IMR-90 (cell line): ENCODE data around the gene CASTOR1. TPM values are rescaled to one million over a fixed set of nuclear protein-coding genes. Genes with fewer than 3 reads are reported as not detected.

Experiments used
- ATAC-seq: fragments of 200-7000 bp; cut with Tn5 transposase; 2 replicates; pipeline ENCODE4 v1.9.1; 2020; ENCODE audit warnings: low read depth, mild to moderate bottlenecking, moderate library complexity
- BruUV-seq: library from RNA; stranded (reverse); fragments of 400-500 nt; replicated peaks from 2 replicates; lab custom pipeline; 2021; lab: Mats Ljungman, UMichigan
- CTCF ChIA-PET: fragments of 300-600 bp; formaldehyde crosslinking; extraction: SDS; loops from one replicate; lab custom pipeline; 2021; ENCODE audit warnings: antibody characterized with exemption; lab: Yijun Ruan, JAX
- POLR2A ChIA-PET: fragments of 300-600 bp; sonication (Branson Sonifier 250); formaldehyde crosslinking; loops from one replicate; lab custom pipeline; 2022; ENCODE audit warnings: antibody characterized with exemption; ENCODE audit not compliant: unreplicated experiment; lab: Charles Lee
- DNase-seq: peaks from one replicate; pipeline ENCODE4 v3.0.0; 2013
- H2AFZ ChIP-seq: replicated peaks from 2 replicates; pipeline ENCODE3; 2013; ENCODE audit warnings: low read length, mild to moderate bottlenecking; ENCODE audit not compliant: poor library complexity
- H2AK5ac ChIP-seq: 2 replicates; pipeline ENCODE4 v1.6.1; 2013; ENCODE audit warnings: low read depth, low read length, inconsistent platforms
- H2AK9ac ChIP-seq: replicated peaks from 2 replicates; pipeline ENCODE3; 2013; ENCODE audit warnings: mild to moderate bottlenecking, low read depth, low read length, moderate library complexity; ENCODE audit not compliant: poor library complexity
- H2BK120ac ChIP-seq: 2 replicates; pipeline ENCODE4 v1.6.1; 2013; ENCODE audit warnings: low read depth, low read length, inconsistent platforms
- H2BK15ac ChIP-seq: 3 replicates; pipeline ENCODE4 v1.6.1; 2013; ENCODE audit warnings: low read depth, low read length, inconsistent platforms
- H2BK20ac ChIP-seq: 2 replicates; pipeline ENCODE4 v1.6.1; 2013; ENCODE audit warnings: low read depth, mild to moderate bottlenecking, inconsistent platforms, low read length, moderate library complexity
- H2BK5ac ChIP-seq: 2 replicates; pipeline ENCODE4 v1.6.1; 2013; ENCODE audit warnings: mild to moderate bottlenecking, low read depth, low read length, inconsistent platforms; ENCODE audit not compliant: poor library complexity, severe bottlenecking
- H3K14ac ChIP-seq: replicated peaks from 2 replicates; pipeline ENCODE4 v1.6.1; 2013; ENCODE audit warnings: low read depth, low read length, inconsistent platforms
- H3K18ac ChIP-seq: 2 replicates; pipeline ENCODE4 v1.6.1; 2013; ENCODE audit warnings: low read depth, low read length, control low read depth
- H3K23ac ChIP-seq: 2 replicates; pipeline ENCODE4 v1.6.1; 2013; ENCODE audit warnings: low read depth, low read length, inconsistent platforms
- H3K27ac ChIP-seq: 2 replicates; pipeline ENCODE4 v1.5.1; 2013; ENCODE audit warnings: mild to moderate bottlenecking, control low read depth, low read length; ENCODE audit not compliant: insufficient read depth
- H3K27me3 ChIP-seq: 2 replicates; pipeline ENCODE4 v1.6.1; 2013; ENCODE audit warnings: low read length; ENCODE audit not compliant: control insufficient read depth, insufficient read depth
- H3K36me3 ChIP-seq: 2 replicates; pipeline ENCODE4 v1.6.1; 2013; ENCODE audit warnings: low read length, mixed read lengths; ENCODE audit not compliant: control insufficient read depth, insufficient read depth
- H3K4ac ChIP-seq: 2 replicates; pipeline ENCODE4 v1.6.1; 2013; ENCODE audit warnings: low read depth, low read length, inconsistent platforms
- H3K4me1 ChIP-seq: 2 replicates; pipeline ENCODE4 v1.6.1; 2013; ENCODE audit warnings: low read length, mixed read lengths; ENCODE audit not compliant: control insufficient read depth, insufficient read depth
- H3K4me2 ChIP-seq: 2 replicates; pipeline ENCODE4 v1.6.1; 2013; ENCODE audit warnings: low read depth, mild to moderate bottlenecking, control low read depth, low read length, moderate library complexity
- H3K4me3 ChIP-seq: 2 replicates; pipeline ENCODE4 v1.5.1; 2013; ENCODE audit warnings: low read depth, mild to moderate bottlenecking, control low read depth, low read length, moderate library complexity; ENCODE audit not compliant: insufficient read depth
- H3K56ac ChIP-seq: 2 replicates; pipeline ENCODE4 v1.6.1; 2013; ENCODE audit warnings: low read length, inconsistent platforms; ENCODE audit not compliant: insufficient read depth; ENCODE audit errors: extremely low read depth
- H3K79me1 ChIP-seq, 2 experiments: 2 replicates each; pipeline ENCODE4 v1.6.1; 2013; ENCODE audit warnings: low read length in 2 of 2, inconsistent platforms in 1 of 2, low read depth in 1 of 2
- H3K9ac ChIP-seq: 2 replicates; pipeline ENCODE4 v1.6.1; 2013; ENCODE audit warnings: low read depth, low read length, control low read depth
- H3K9me1 ChIP-seq: 2 replicates; pipeline ENCODE4 v1.6.1; 2013; ENCODE audit warnings: low read length, inconsistent platforms; ENCODE audit not compliant: insufficient read depth
- H3K9me3 ChIP-seq: 2 replicates; pipeline ENCODE4 v1.6.1; 2013; ENCODE audit warnings: low read length; ENCODE audit not compliant: control insufficient read depth, insufficient read depth
- H4K20me1 ChIP-seq: 2 replicates; pipeline ENCODE4 v1.6.1; 2013; ENCODE audit warnings: low read length, inconsistent platforms; ENCODE audit not compliant: insufficient read depth
- H4K5ac ChIP-seq: 2 replicates; pipeline ENCODE4 v1.6.1; 2013; ENCODE audit warnings: mild to moderate bottlenecking, low read depth, low read length, control low read depth
- H4K8ac ChIP-seq, 2 experiments: 2 replicates each; pipeline ENCODE4 v1.6.1; 2013; ENCODE audit warnings: low read depth in 2 of 2, low read length in 2 of 2, control low read depth in 1 of 2, inconsistent platforms in 1 of 2
- H4K91ac ChIP-seq: 2 replicates; pipeline ENCODE4 v1.6.1; 2013; ENCODE audit warnings: low read depth, low read length, inconsistent platforms; ENCODE audit not compliant: insufficient read depth
- BHLHE40 ChIP-seq: fragments of 150-350 bp; IDR thresholded peaks from 2 replicates; pipeline ENCODE4 v1.6.1; 2016; ENCODE audit warnings: mild to moderate bottlenecking, low read depth, low read length
- CEBPB ChIP-seq: IDR thresholded peaks from 2 replicates; pipeline ENCODE4 v1.6.1; 2012; ENCODE audit warnings: low read depth, low read length, improper control_type of control experiment
- CHD1 ChIP-seq: IDR thresholded peaks from 2 replicates; pipeline ENCODE4 v1.6.1; 2012; ENCODE audit warnings: low read depth, low read length, improper control_type of control experiment
- FOS ChIP-seq: fragments of 150-350 bp; IDR thresholded peaks from 2 replicates; pipeline ENCODE4 v1.6.1; 2016; ENCODE audit warnings: low read depth, low read length
- MAFK ChIP-seq: IDR thresholded peaks from 2 replicates; pipeline ENCODE4 v1.6.1; 2012; ENCODE audit warnings: low read depth, low read length, improper control_type of control experiment
- MAZ ChIP-seq: IDR thresholded peaks from 2 replicates; pipeline ENCODE4 v1.6.1; 2012; ENCODE audit warnings: low read depth, mild to moderate bottlenecking, low read length, improper control_type of control experiment, moderate library complexity, borderline replicate concordance
- MXI1 ChIP-seq: IDR thresholded peaks from 2 replicates; pipeline ENCODE4 v1.6.1; 2012; ENCODE audit warnings: low read depth, mild to moderate bottlenecking, low read length, moderate library complexity, borderline replicate concordance
- NFE2L2 ChIP-seq: fragments of 150-350 bp; IDR thresholded peaks from 2 replicates; pipeline ENCODE4 v1.6.1; 2016; ENCODE audit warnings: low read depth, mild to moderate bottlenecking, low read length
- POLR2A ChIP-seq: IDR thresholded peaks from 2 replicates; pipeline ENCODE4 v1.6.1; 2012; ENCODE audit warnings: mild to moderate bottlenecking, low read depth, low read length
- RAD21 ChIP-seq: IDR thresholded peaks from 2 replicates; pipeline ENCODE4 v1.6.1; 2012; ENCODE audit warnings: low read length, improper control_type of control experiment
- RCOR1 ChIP-seq: IDR thresholded peaks from 2 replicates; pipeline ENCODE4 v1.6.1; 2012; ENCODE audit warnings: mild to moderate bottlenecking, low read length, improper control_type of control experiment; ENCODE audit not compliant: insufficient replicate concordance
- RFX5 ChIP-seq: IDR thresholded peaks from 2 replicates; pipeline ENCODE4 v1.8.0; 2012; ENCODE audit warnings: low read depth, mild to moderate bottlenecking, low read length, moderate library complexity
- SMC3 ChIP-seq: fragments of 150-350 bp; IDR thresholded peaks from 2 replicates; pipeline ENCODE4 v1.6.1; 2016; ENCODE audit warnings: low read depth, mild to moderate bottlenecking, antibody characterized with exemption, low read length, moderate library complexity
- WGBS, 2 experiments: methylation state at CpG; one replicate each; pipeline versions ENCODE4 v1.1.5 to v1.1.7; 2013; ENCODE audit warnings: missing lambda C conversion rate in 2 of 2; ENCODE audit not compliant: insufficient read length in 1 of 2; ENCODE audit errors: extremely low coverage in 2 of 2; 5-methylcytosine and 5-hydroxymethylcytosine counted together
- dilution Hi-C: fragments of 300-500 bp; cut with HindIII; formaldehyde crosslinking; loops from one replicate; pipeline ENCODE4 v1.14.3; 2018; ENCODE audit warnings: low sequenced_read_pairs; ENCODE audit not compliant: unreplicated experiment
- in situ Hi-C: fragments of 300-500 bp; cut with MboI; formaldehyde crosslinking; loops from 3 replicates; pipeline ENCODE4 v1.14.3; 2019; ENCODE audit warnings: low sequenced_read_pairs, inconsistent platforms, mixed read lengths
- intact Hi-C: fragments of 100-400 bp; cut with micrococcal nuclease; formaldehyde crosslinking; loops from 2 replicates; pipeline ENCODE4 v1.10.0; 2022
- polyA plus RNA-seq, 3 experiments: library from polyadenylated mRNA; depleted of rRNA; stranded (reverse); fragments of >200 nt; gene quantifications; 2 replicates each; pipeline ENCODE4 v1.2.3, GENCODE V29; 2012; ENCODE audit warnings: low replicate concordance in 1 of 3
- total RNA-seq: library from RNA; depleted of rRNA; stranded (reverse); fragments of >200 nt; gene quantifications from 2 replicates; pipeline ENCODE4 v1.2.3, GENCODE V29; 2012
- TF ChIP-seq, protein P1 (sequence below): fragments of 150-350 bp; IDR thresholded peaks from 2 replicates; pipeline ENCODE4 v1.6.1; 2017; ENCODE audit warnings: mild to moderate bottlenecking, antibody characterized with exemption, low read length, low read depth
- TF ChIP-seq, protein P2 (sequence below): fragments of 150-350 bp; IDR thresholded peaks from 2 replicates; pipeline ENCODE4 v1.6.1; 2016; ENCODE audit warnings: low read depth, mild to moderate bottlenecking, low read length, moderate library complexity, borderline replicate concordance
- TF ChIP-seq, protein P3 (sequence below): conservative IDR thresholded peaks from 2 replicates; pipeline ENCODE4 v1.5.1; 2012; ENCODE audit warnings: mild to moderate bottlenecking, low read depth, low read length, improper control_type of control experiment

CASTOR1 gene
- total and polyA plus RNA-seq, 2 of the 4 experiments (the other 2 are of a cell fraction): 10.6 to 23.5 TPM

DNA sequence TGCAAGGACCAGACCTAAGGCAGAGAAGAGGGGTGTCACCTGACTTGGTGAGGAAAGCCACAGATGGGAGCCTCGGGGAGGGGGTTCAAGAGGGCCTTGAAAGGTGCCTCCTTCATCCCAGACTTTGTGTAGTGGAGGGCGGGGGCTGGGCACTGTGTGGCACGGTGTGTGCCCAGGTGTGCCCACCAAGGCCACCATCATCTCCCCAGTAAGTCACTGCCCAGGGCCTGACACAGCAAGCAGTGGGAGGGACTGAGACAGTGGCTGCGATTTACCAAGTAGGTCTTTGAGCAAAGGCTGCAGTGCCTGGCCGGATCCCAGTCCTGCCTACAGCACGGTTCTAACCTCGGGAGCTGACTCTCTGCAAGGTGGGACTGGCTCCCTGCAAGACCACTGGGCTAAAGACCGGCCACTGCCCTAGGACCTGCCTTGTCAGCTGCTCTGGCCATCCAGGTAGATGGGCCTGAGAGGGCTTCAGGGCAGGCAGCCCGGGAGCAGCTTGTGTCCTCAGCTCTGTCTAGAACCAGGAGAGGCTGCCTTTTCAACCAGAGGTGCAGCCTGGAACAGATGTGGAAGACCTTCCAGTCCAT is 24.1 kb downstream of the CASTOR1 start:
- Histone ChIP-seq H3K14ac (no peak overlapping the region), H2AK9ac (no peak overlapping the region), H4K5ac (no peak overlapping the region), H3K4me1 (peaks cover 6% of the 10 kb centered on the region; the same call in 1 of the 2 replicates), H3K23ac (no peak overlapping the region), H2BK15ac (no peak overlapping the region), H2AFZ (peak overlapping the region; percentile 67), H3K27ac (no peak overlapping the region), H3K4me3 (no peak overlapping the region), H3K4me2 (no peak overlapping the region), H3K79me1 (no peaks in the 10 kb centered on the region), H3K27me3 (no peaks in the 10 kb centered on the region; the same call in 1 of the 2 replicates), H3K9me3 (no peaks in the 10 kb centered on the region), H2BK20ac (no peak overlapping the region), H4K8ac (no peak overlapping the region), H2BK5ac (no peak overlapping the region), H3K4ac (no peak overlapping the region), H3K56ac (no peak overlapping the region), H4K20me1 (no peaks in the 10 kb centered on the region), H3K9ac (no peak overlapping the region), H4K91ac (no peak overlapping the region; the same call in 1 of the 2 replicates), H3K36me3 (no peaks in the 10 kb centered on the region), H3K18ac (no peak overlapping the region), H2BK120ac (no peak overlapping the region), H2AK5ac (peak overlapping the region; percentile 34), H3K9me1 (no peaks in the 10 kb centered on the region; the same call in 1 of the 2 replicates)
- intact Hi-C loops (no loop called here), in situ Hi-C loops (no loop called here), dilution Hi-C loops (no loop called here)
- no peak for ATAC-seq
- ChIA-PET CTCF (interaction anchor here (0.6 kb wide), 1 partner anchor 154 kb away, joined by 4 read pairs; no protein-coding TSS in a partner anchor), POLR2A (no interaction called here)
- WGBS, 2 experiments: 86% methylated on average over 5 of the region's 9 CpGs; no CpG with 5 or more reads in 1 of the 2 experiments
- DNase-seq: no peak
- TF ChIP-seq SMC3 (no peak), MAFK (no peak), RAD21 (no peak), RCOR1 (no peak), CHD1 (no peak), MXI1 (no peak), POLR2A (no peak), RFX5 (no peak), CEBPB (no peak), FOS (no peak), NFE2L2 (no peak), BHLHE40 (no peak), MAZ (no peak)
- TF ChIP-seq, protein P1, sequence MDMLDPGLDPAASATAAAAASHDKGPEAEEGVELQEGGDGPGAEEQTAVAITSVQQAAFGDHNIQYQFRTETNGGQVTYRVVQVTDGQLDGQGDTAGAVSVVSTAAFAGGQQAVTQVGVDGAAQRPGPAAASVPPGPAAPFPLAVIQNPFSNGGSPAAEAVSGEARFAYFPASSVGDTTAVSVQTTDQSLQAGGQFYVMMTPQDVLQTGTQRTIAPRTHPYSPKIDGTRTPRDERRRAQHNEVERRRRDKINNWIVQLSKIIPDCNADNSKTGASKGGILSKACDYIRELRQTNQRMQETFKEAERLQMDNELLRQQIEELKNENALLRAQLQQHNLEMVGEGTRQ: no peak
- TF ChIP-seq, protein P2, sequence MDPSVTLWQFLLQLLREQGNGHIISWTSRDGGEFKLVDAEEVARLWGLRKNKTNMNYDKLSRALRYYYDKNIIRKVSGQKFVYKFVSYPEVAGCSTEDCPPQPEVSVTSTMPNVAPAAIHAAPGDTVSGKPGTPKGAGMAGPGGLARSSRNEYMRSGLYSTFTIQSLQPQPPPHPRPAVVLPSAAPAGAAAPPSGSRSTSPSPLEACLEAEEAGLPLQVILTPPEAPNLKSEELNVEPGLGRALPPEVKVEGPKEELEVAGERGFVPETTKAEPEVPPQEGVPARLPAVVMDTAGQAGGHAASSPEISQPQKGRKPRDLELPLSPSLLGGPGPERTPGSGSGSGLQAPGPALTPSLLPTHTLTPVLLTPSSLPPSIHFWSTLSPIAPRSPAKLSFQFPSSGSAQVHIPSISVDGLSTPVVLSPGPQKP: no peak
- TF ChIP-seq, protein P3, sequence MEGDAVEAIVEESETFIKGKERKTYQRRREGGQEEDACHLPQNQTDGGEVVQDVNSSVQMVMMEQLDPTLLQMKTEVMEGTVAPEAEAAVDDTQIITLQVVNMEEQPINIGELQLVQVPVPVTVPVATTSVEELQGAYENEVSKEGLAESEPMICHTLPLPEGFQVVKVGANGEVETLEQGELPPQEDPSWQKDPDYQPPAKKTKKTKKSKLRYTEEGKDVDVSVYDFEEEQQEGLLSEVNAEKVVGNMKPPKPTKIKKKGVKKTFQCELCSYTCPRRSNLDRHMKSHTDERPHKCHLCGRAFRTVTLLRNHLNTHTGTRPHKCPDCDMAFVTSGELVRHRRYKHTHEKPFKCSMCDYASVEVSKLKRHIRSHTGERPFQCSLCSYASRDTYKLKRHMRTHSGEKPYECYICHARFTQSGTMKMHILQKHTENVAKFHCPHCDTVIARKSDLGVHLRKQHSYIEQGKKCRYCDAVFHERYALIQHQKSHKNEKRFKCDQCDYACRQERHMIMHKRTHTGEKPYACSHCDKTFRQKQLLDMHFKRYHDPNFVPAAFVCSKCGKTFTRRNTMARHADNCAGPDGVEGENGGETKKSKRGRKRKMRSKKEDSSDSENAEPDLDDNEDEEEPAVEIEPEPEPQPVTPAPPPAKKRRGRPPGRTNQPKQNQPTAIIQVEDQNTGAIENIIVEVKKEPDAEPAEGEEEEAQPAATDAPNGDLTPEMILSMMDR: no peak
- BruUV-seq: no TSS peak
